WI38 (cell line): ENCODE measurements around the gene RNFT2.

Experiments used
- H3K4me3 ChIP-seq: 2 replicates; pipeline ENCODE4 v1.5.1; 2011; ENCODE audit warnings: low read depth, mild to moderate bottlenecking, control low read depth, low read length
- CTCF ChIP-seq: IDR thresholded peaks from 2 replicates; pipeline ENCODE4 v1.5.1; 2012; ENCODE audit warnings: low read depth, mild to moderate bottlenecking, control low read depth, low read length

RNFT2 gene

GRCh38 chr12:116766285-116766684 is 28.2 kb downstream of the RNFT2 start:
- H3K4me3 ChIP-seq: no peak overlapping the region
- TF ChIP-seq CTCF: no peak

DNA sequence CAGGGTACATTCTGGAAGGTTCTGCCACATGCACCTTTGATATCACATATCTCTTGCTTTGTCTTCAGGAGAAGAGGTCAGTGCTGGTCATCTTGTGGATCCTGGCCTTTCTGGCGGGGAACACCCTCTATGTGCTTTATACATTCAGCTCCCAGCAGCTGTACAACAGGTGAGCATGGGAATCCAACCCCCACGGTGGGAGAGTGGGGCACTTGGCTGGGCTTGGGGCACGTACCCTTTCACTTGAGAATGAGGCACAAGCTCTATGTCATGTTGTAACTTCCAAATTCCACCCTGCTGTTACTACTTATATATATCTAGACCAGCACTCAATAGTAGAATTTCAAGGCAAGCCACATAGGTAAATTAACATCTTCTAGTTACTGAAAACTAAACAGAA is 28.6 kb downstream of the RNFT2 start:
- no peak for TF ChIP-seq CTCF
- H3K4me3 ChIP-seq: no peak overlapping the region

DNA sequence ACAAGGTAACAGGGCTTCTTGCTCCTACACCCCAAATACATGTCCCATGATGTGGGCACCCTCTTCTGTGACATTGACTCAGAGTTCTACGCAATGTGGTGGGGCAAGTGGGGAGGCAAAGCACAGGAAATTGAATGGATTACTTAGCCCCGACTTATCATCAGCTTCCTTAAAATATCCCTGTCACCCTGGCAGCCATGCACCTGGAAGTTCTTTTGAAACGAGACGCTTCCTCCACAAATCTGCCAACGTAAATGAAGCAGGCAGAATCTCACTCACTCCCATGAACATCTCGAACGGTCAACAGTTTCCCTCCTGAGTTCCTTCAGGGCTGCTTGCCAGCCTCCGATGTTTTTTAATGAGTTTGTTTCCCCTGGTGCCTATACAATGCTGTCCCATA is 33.5 kb downstream of the RNFT2 start:
- no peak overlapping the region for H3K4me3 ChIP-seq
- no peak for TF ChIP-seq CTCF

GRCh38 chr12:116773276-116773731 is 35.2 kb downstream of the RNFT2 start:
- TF ChIP-seq CTCF: no peak
- H3K4me3 ChIP-seq: no peak overlapping the region

GRCh38 chr12:116774020-116774419 is 35.9 kb downstream of the RNFT2 start:
- TF ChIP-seq CTCF: no peak

DNA sequence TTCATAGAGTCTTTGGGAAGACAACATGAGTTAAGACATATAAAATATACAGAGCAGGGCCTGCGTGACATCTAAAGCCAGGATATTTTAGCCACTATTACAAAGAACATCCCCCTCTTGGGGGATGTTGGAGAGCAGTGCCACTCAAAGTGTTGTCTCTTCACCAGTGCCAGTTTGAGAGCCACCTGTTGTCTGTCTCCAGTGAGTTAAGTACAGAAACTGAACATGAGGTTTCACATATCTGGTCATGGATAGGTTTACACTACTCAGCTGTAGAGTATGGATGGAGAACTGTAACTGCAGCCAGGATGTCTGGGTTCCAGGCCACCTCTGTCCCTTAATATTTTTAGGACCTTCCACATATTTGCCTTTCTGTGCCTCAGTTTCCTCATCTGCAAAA is 39.1 kb downstream of the RNFT2 start:
- no peak for TF ChIP-seq CTCF
- H3K4me3 ChIP-seq: no peak overlapping the region

More at GRCh38 chr12:116774020-116774419, 35.9 kb downstream of the RNFT2 start:
- no peak overlapping the region for H3K4me3 ChIP-seq

DNA sequence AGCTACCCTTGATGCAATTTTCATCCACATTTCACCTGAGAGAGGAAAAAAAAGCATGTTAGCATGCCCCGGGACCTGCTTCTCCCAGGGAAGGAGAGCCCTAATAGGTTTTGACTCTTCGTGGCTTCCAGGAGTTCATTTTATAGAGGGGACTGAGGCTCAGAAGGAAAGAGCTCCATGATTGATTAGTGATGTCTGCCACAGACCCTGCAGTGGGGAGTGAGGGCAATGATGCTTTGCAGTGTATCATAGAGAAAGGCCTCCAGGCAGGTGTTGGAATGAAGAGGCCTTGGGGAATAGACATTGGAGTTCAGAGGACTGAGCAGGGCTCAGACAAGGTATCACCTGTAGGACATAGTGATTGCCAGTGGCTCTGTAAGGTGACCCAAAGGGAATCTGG is 41.5 kb downstream of the RNFT2 start:
- TF ChIP-seq CTCF: no peak

More for the DNA sequence above, 41.5 kb downstream of the RNFT2 start:
- no peak overlapping the region for H3K4me3 ChIP-seq
